RCC 7860 (cell line): Measurements from ENCODE around the gene SAE1.
A peak's percentile ranks its signal among the peaks of the same experiment; 100 is the strongest.

Experiments used
- DNase-seq: peaks from one replicate; pipeline ENCODE4 v3.0.0-alpha.2; 2015; ENCODE audit warnings: low spot score
- FAIRE-seq: peaks from 2 replicates; lab custom pipeline; 2012; peaks lifted over from hg19 to GRCh38; lab: Jason Lieb, UNC

The SAE1 gene

GRCh38 chr19:47157431-47158321 lies 27.0 kb downstream of the SAE1 start:
- FAIRE-seq (no peak), DNase-seq (no peak)

- FAIRE-seq = no peak
- DNase-seq = no peak
These were observed 27.7 kb downstream of the SAE1 start for GRCh38 chr19:47158367-47158791.

GRCh38 chr19:47158879-47159503 lies 28.4 kb downstream of the SAE1 start:
- peak; percentile 5 for FAIRE-seq
- DNase-seq = peak; percentile 24

GRCh38 chr19:47161876-47162489 lies 31.3 kb downstream of the SAE1 start:
- FAIRE-seq = no peak

GRCh38 chr19:47168065-47168464 lies 37.4 kb downstream of the SAE1 start:
- DNase-seq (no peak), FAIRE-seq (no peak)

More at GRCh38 chr19:47161876-47162489, 31.3 kb downstream of the SAE1 start:
- DNase-seq = no peak

- FAIRE-seq = no peak
- no peak for DNase-seq
These were observed 42.2 kb downstream of the SAE1 start for GRCh38 chr19:47172666-47173455.

GRCh38 chr19:47176071-47176626 lies 45.5 kb downstream of the SAE1 start:
- FAIRE-seq = no peak

GRCh38 chr19:47176627-47177090 lies 46.0 kb downstream of the SAE1 start:
- FAIRE-seq (no peak), DNase-seq (no peak)

More at GRCh38 chr19:47176071-47176626, 45.5 kb downstream of the SAE1 start:
- DNase-seq = no peak

GRCh38 chr19:47179653-47180310 lies 49.1 kb downstream of the SAE1 start:
- FAIRE-seq (no peak), DNase-seq (no peak)

GRCh38 chr19:47183601-47184000 lies 53.0 kb downstream of the SAE1 start:
- DNase-seq = no peak
- no peak for FAIRE-seq

GRCh38 chr19:47186446-47187334 lies 56.1 kb downstream of the SAE1 start:
- FAIRE-seq (no peak), DNase-seq (no peak)

GRCh38 chr19:47187335-47187655 lies 56.7 kb downstream of the SAE1 start:
- DNase-seq (no peak), FAIRE-seq (no peak)

GRCh38 chr19:47187797-47188196 lies 57.2 kb downstream of the SAE1 start:
- no peak for DNase-seq
- FAIRE-seq = no peak

- no peak for DNase-seq
- FAIRE-seq = no peak
These were observed 57.9 kb downstream of the SAE1 start for GRCh38 chr19:47188507-47189033.

GRCh38 chr19:47190167-47190727 lies 59.6 kb downstream of the SAE1 start:
- DNase-seq (peak; percentile 58), FAIRE-seq (peak; percentile 50)

- DNase-seq (no peak), FAIRE-seq (no peak)
These were observed 64.8 kb downstream of the SAE1 start for GRCh38 chr19:47195434-47195833.

- no peak for FAIRE-seq
These were observed 66.5 kb downstream of the SAE1 start for GRCh38 chr19:47197141-47197540.

GRCh38 chr19:47200530-47200929 lies 69.9 kb downstream of the SAE1 start:
- FAIRE-seq = no peak

More at GRCh38 chr19:47197141-47197540, 66.5 kb downstream of the SAE1 start:
- DNase-seq = no peak

More at GRCh38 chr19:47200530-47200929, 69.9 kb downstream of the SAE1 start:
- no peak for DNase-seq
